HCT116 (cell line): ENCODE results near the gene C3orf20. TPM values are rescaled to one million over a fixed set of nuclear protein-coding genes. Genes with fewer than 3 reads are reported as not detected.

Source experiments
- ATAC-seq: fragments of 200-7000 bp; cut with Tn5 transposase; 2 replicates; pipeline ENCODE4 v1.9.1; 2020; ENCODE audit warnings: mild to moderate bottlenecking, moderate library complexity
- BruUV-seq: library from RNA; stranded (reverse); fragments of 400-500 nt; replicated peaks from 2 replicates; lab custom pipeline; 2021; lab: Mats Ljungman, UMichigan
- CTCF ChIA-PET: fragments of 300-600 bp; sonication (Branson Sonifier 250); formaldehyde crosslinking; loops from one replicate; lab custom pipeline; 2021; ENCODE audit warnings: antibody characterized with exemption; lab: Charles Lee
- POLR2A ChIA-PET: fragments of 300-600, 350-600 bp; sonication (Branson Sonifier 250); formaldehyde crosslinking; loops from one replicate; lab custom pipeline; 2021; ENCODE audit warnings: antibody characterized with exemption; lab: Charles Lee
- RAD21 ChIA-PET, 2 experiments: fragments of 300-600 bp; sonication (Branson Sonifier 250); formaldehyde crosslinking; loops; one replicate each; lab custom pipeline; 2023; ENCODE audit warnings: low total read pairs in 2 of 2; ENCODE audit not compliant: uncharacterized antibody in 2 of 2, unreplicated experiment in 2 of 2, low non-redundant PET in 1 of 2; lab: Charles Lee
- DNase-seq: peaks from one replicate; pipeline ENCODE4 v3.0.0-alpha.2; 2010; ENCODE audit warnings: low read depth, low spot score
- H2AFZ ChIP-seq: fragments of 200-600 bp; shearing (Covaris generic), sonication (generic); 2 replicates; pipeline ENCODE4 v1.6.1; 2017; ENCODE audit warnings: low read depth, mixed run types, mixed read lengths, antibody characterized with exemption, low read length; ENCODE audit not compliant: poor library complexity, severe bottlenecking
- H3K27ac ChIP-seq: 2 replicates; pipeline ENCODE4 v1.5.1; 2012; ENCODE audit warnings: low read depth, low read length
- H3K27me3 ChIP-seq: fragments of 200-600 bp; sonication (generic); 2 replicates; pipeline ENCODE4 v1.6.1; 2016; ENCODE audit warnings: mixed run types, low read length, mixed read lengths; ENCODE audit not compliant: insufficient read depth
- H3K36me3 ChIP-seq, 2 experiments: fragments of 200-500 bp in 1 of 2; fragments of 200-600 bp in 1 of 2; sonication (Bioruptor generic) in 1 of 2; sonication (generic) in 1 of 2; 2 replicates each; pipeline versions ENCODE4 v1.5.1 to v1.6.1; 2014 to 2016; ENCODE audit warnings: low read length in 2 of 2, inconsistent platforms in 1 of 2, mixed read lengths in 1 of 2, mixed run types in 1 of 2; ENCODE audit not compliant: insufficient read depth in 2 of 2, control insufficient read depth in 1 of 2
- H3K4me1 ChIP-seq, 2 experiments: fragments of 200-600 bp in 1 of 2; sonication (generic) in 1 of 2; 2 replicates each; pipeline versions ENCODE4 v1.5.1 to v1.6.1; 2012 to 2017; ENCODE audit warnings: low read length in 2 of 2, inconsistent platforms in 1 of 2, mild to moderate bottlenecking in 1 of 2, mixed read lengths in 1 of 2, mixed run types in 1 of 2, moderate library complexity in 1 of 2; ENCODE audit not compliant: insufficient read depth in 2 of 2, control insufficient read depth in 1 of 2
- H3K4me2 ChIP-seq: fragments of 200-600 bp; sonication (generic); 2 replicates; pipeline ENCODE4 v1.6.1; 2017; ENCODE audit warnings: mixed run types, low read length, mixed read lengths
- H3K4me3 ChIP-seq, 2 experiments: fragments of 200-600 bp in 1 of 2; sonication (generic) in 1 of 2; replicated peaks in 1 of 2; 2 replicates each; pipeline ENCODE4 v1.5.1; 2011 to 2016; ENCODE audit warnings: low read length in 2 of 2, control low read depth in 1 of 2, low read depth in 1 of 2, mild to moderate bottlenecking in 1 of 2, mixed read lengths in 1 of 2, mixed run types in 1 of 2
- H3K79me2 ChIP-seq: fragments of 200-600 bp; sonication (generic); 2 replicates; pipeline ENCODE4 v1.6.1; 2017; ENCODE audit warnings: mild to moderate bottlenecking, mixed run types, low read length, moderate library complexity, mixed read lengths; ENCODE audit not compliant: insufficient read depth
- H3K9ac ChIP-seq: fragments of 200-600 bp; sonication (generic); 2 replicates; pipeline ENCODE4 v1.6.1; 2016; ENCODE audit warnings: low read length, mixed read lengths
- H3K9me2 ChIP-seq: fragments of 200-600 bp; sonication (generic), shearing (Covaris generic); 2 replicates; pipeline ENCODE4 v1.6.1; 2017; ENCODE audit warnings: mixed run types, mild to moderate bottlenecking, moderate library complexity; ENCODE audit not compliant: insufficient read depth
- H3K9me3 ChIP-seq, 2 experiments: fragments of 200-500 bp in 1 of 2; fragments of 200-600 bp in 1 of 2; sonication (Bioruptor generic) in 1 of 2; sonication (generic) in 1 of 2; 2 replicates each; pipeline ENCODE4 v1.6.1; 2014 to 2017; ENCODE audit warnings: low read length in 2 of 2, mixed read lengths in 2 of 2, inconsistent platforms in 1 of 2, low read depth in 1 of 2, mild to moderate bottlenecking in 1 of 2, mixed run types in 1 of 2, moderate library complexity in 1 of 2; ENCODE audit not compliant: control insufficient read depth in 1 of 2, insufficient read depth in 1 of 2
- H4K20me1 ChIP-seq: fragments of 200-600 bp; sonication (generic), shearing (Covaris generic); 2 replicates; pipeline ENCODE4 v1.6.1; 2017; ENCODE audit warnings: mixed run types, mild to moderate bottlenecking, moderate library complexity; ENCODE audit not compliant: insufficient read depth
- ATF3 ChIP-seq: IDR thresholded peaks from 2 replicates; pipeline ENCODE4 v1.6.1; 2012
- CBX3 ChIP-seq: IDR thresholded peaks from 2 replicates; pipeline ENCODE4 v1.6.1; 2012; ENCODE audit warnings: low read depth
- CEBPB ChIP-seq: IDR thresholded peaks from 2 replicates; pipeline ENCODE4 v1.6.1; 2012; ENCODE audit warnings: low read depth
- EGR1 ChIP-seq: IDR thresholded peaks from 2 replicates; pipeline ENCODE4 v1.6.1; 2012; ENCODE audit warnings: low read depth
- ELF1 ChIP-seq: IDR thresholded peaks from 2 replicates; pipeline ENCODE4 v1.6.1; 2012; ENCODE audit warnings: low read depth, borderline replicate concordance
- FOSL1 ChIP-seq: IDR thresholded peaks from 2 replicates; pipeline ENCODE4 v1.6.1; 2012; ENCODE audit warnings: low read depth
- JUND ChIP-seq: IDR thresholded peaks from 2 replicates; pipeline ENCODE4 v1.6.1; 2012
- MAX ChIP-seq: IDR thresholded peaks from 2 replicates; pipeline ENCODE4 v1.6.1; 2012
- POLR2A ChIP-seq: IDR thresholded peaks from 2 replicates; pipeline ENCODE4 v1.7.0; 2011; ENCODE audit warnings: borderline replicate concordance; ENCODE audit not compliant: insufficient read depth, insufficient read length; ENCODE audit errors: extremely low read depth
- POLR2AphosphoS5 ChIP-seq: IDR thresholded peaks from 2 replicates; pipeline ENCODE4 v1.6.1; 2011; ENCODE audit warnings: mild to moderate bottlenecking, low read depth, low read length, moderate library complexity
- RAD21 ChIP-seq: IDR thresholded peaks from 2 replicates; pipeline ENCODE4 v1.6.1; 2012; ENCODE audit warnings: low read depth, mild to moderate bottlenecking
- REST ChIP-seq: IDR thresholded peaks from 2 replicates; pipeline ENCODE4 v1.6.1; 2012; ENCODE audit warnings: low read depth
- SP1 ChIP-seq: IDR thresholded peaks from 2 replicates; pipeline ENCODE4 v1.6.1; 2012; ENCODE audit warnings: low read depth
- TCF7L2 ChIP-seq: IDR thresholded peaks from 2 replicates; pipeline ENCODE4 v1.7.0; 2011; ENCODE audit warnings: borderline replicate concordance, inconsistent platforms; ENCODE audit not compliant: insufficient read depth, insufficient read length; ENCODE audit errors: extremely low read depth
- YY1 ChIP-seq: IDR thresholded peaks from 2 replicates; pipeline ENCODE4 v1.6.1; 2011; ENCODE audit warnings: low read length, low read depth, moderate library complexity, mild to moderate bottlenecking; ENCODE audit not compliant: insufficient replicate concordance; ENCODE audit errors: extremely low read depth
- ZFX ChIP-seq: fragments of 450-650 bp; IDR thresholded peaks from 2 replicates; pipeline ENCODE4 v1.6.1; 2017
- ZNF274 ChIP-seq: fragments of 200-500 bp; sonication (Bioruptor generic); IDR thresholded peaks from 2 replicates; pipeline ENCODE4 v1.6.1; 2014; ENCODE audit warnings: mild to moderate bottlenecking, low read depth, low read length, inconsistent platforms
- intact Hi-C: fragments of 100-400 bp; cut with micrococcal nuclease; formaldehyde crosslinking; loops from 2 replicates; pipeline ENCODE4 v1.10.0; 2022
- total RNA-seq: library from RNA; stranded (reverse); gene quantifications from one replicate; pipeline ENCODE4 v1.2.1, GENCODE V29; 2021; ENCODE audit not compliant: unreplicated experiment
- TF ChIP-seq, protein P1 (sequence below): IDR thresholded peaks from 2 replicates; pipeline ENCODE4 v1.6.1; 2011; ENCODE audit warnings: mild to moderate bottlenecking, low read length, moderate library complexity; ENCODE audit not compliant: insufficient replicate concordance; ENCODE audit errors: extremely low read depth
- TF ChIP-seq, protein P2 (sequence below), 3 experiments: fragments of 200-600 bp in 1 of 3; sonication (generic) in 1 of 3; IDR thresholded peaks in 2 of 3; conservative IDR thresholded peaks in 1 of 3; 2 replicates each; pipeline ENCODE4 v1.5.1; 2012 to 2017; ENCODE audit warnings: low read depth in 2 of 3, low read length in 2 of 3, antibody characterized with exemption in 1 of 3, borderline replicate concordance in 1 of 3, control low read depth in 1 of 3, mild to moderate bottlenecking in 1 of 3, mixed read lengths in 1 of 3, mixed run types in 1 of 3, moderate library complexity in 1 of 3; ENCODE audit not compliant: insufficient read depth in 1 of 3

Gene C3orf20
- total RNA-seq, 1 experiment from 2014 or later, result 0.20 TPM

- intact Hi-C loops, result no loop called here
- CTCF ChIA-PET, result interaction anchor here (0.6 to 1.0 kb wide), 2 partner anchors 120 to 127 kb away, joined by 3 read pairs; no protein-coding TSS in a partner anchor
- BruUV-seq, result no TSS peak
These were observed 118.4 kb downstream of the C3orf20 start for GRCh38 chr3:14793126-14793857.

More at GRCh38 chr3:14793126-14793857, 118.4 kb downstream of the C3orf20 start:
- no peaks in the 10 kb centered on the region for H3K79me2 ChIP-seq
- no peak overlapping the region for H3K9ac ChIP-seq
- ChIA-PET POLR2A (no interaction called here), RAD21 (no interaction called here)
- H3K9me2 ChIP-seq, result no peaks in the 10 kb centered on the region
- H3K4me2 ChIP-seq, result no peak overlapping the region
- no peak for ATAC-seq
- TF ChIP-seq, protein P1, sequence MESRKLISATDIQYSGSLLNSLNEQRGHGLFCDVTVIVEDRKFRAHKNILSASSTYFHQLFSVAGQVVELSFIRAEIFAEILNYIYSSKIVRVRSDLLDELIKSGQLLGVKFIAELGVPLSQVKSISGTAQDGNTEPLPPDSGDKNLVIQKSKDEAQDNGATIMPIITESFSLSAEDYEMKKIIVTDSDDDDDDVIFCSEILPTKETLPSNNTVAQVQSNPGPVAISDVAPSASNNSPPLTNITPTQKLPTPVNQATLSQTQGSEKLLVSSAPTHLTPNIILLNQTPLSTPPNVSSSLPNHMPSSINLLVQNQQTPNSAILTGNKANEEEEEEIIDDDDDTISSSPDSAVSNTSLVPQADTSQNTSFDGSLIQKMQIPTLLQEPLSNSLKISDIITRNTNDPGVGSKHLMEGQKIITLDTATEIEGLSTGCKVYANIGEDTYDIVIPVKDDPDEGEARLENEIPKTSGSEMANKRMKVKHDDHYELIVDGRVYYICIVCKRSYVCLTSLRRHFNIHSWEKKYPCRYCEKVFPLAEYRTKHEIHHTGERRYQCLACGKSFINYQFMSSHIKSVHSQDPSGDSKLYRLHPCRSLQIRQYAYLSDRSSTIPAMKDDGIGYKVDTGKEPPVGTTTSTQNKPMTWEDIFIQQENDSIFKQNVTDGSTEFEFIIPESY, result no peak
- TF ChIP-seq POLR2A (no peak), RAD21 (no peak), YY1 (no peak), ELF1 (no peak), ATF3 (no peak), CEBPB (no peak), ZNF274 (no peak), TCF7L2 (no peak), POLR2AphosphoS5 (no peak), JUND (no peak), SP1 (no peak), REST (no peak), EGR1 (no peak), MAX (no peak), FOSL1 (no peak), ZFX (no peak), CBX3 (no peak)
- TF ChIP-seq, protein P2, sequence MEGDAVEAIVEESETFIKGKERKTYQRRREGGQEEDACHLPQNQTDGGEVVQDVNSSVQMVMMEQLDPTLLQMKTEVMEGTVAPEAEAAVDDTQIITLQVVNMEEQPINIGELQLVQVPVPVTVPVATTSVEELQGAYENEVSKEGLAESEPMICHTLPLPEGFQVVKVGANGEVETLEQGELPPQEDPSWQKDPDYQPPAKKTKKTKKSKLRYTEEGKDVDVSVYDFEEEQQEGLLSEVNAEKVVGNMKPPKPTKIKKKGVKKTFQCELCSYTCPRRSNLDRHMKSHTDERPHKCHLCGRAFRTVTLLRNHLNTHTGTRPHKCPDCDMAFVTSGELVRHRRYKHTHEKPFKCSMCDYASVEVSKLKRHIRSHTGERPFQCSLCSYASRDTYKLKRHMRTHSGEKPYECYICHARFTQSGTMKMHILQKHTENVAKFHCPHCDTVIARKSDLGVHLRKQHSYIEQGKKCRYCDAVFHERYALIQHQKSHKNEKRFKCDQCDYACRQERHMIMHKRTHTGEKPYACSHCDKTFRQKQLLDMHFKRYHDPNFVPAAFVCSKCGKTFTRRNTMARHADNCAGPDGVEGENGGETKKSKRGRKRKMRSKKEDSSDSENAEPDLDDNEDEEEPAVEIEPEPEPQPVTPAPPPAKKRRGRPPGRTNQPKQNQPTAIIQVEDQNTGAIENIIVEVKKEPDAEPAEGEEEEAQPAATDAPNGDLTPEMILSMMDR (IDR thresholded peaks at IDR 0.05 in 2 of 3, conservative IDR thresholded peaks at IDR 0.05 in 1 of 3; ENCODE audit: borderline replicate concordance in 1 of 3, insufficient read depth in 1 of 3, low read depth in 2 of 3, low read length in 2 of 3), result no peak
- TF ChIP-seq, all 23 proteins: peak for 0
- Histone ChIP-seq H2AFZ (no peak overlapping the region), H3K4me3 (no peak overlapping the region), H3K9me3 (no peaks in the 10 kb centered on the region), H3K4me1 (peaks cover 0 to 8% of the 10 kb centered on the region in 2 experiments; a peak in 1 of 4 replicates), H3K27me3 (no peaks in the 10 kb centered on the region), H3K36me3 (no peaks in the 10 kb centered on the region), H4K20me1 (no peaks in the 10 kb centered on the region), H3K27ac (no peak overlapping the region)
- DNase-seq, result no peak
